ENCODE data around the gene ANXA10.
"Not testable (repeated sequence)": the region's sequence is repeated elsewhere in the genome, so short reads cannot be mapped to it uniquely, and the experiment has no call there.

ANXA10 gene

GRCh38 chr4:168119890-168120289, 27.6 kb downstream of the ANXA10 start:
- DNase-seq, result no peak

- no peak for DNase-seq
Observed at GRCh38 chr4:168120811-168121210, 28.5 kb downstream of the ANXA10 start.

- peak; percentile 76 for DNase-seq
Observed at GRCh38 chr4:168124008-168124641, 31.8 kb downstream of the ANXA10 start.

GRCh38 chr4:168126952-168127351, 34.6 kb downstream of the ANXA10 start:
- no peak for DNase-seq

GRCh38 chr4:168128601-168129000, 36.3 kb downstream of the ANXA10 start:
- DNase-seq, result no peak

GRCh38 chr4:168129046-168129772, 36.9 kb downstream of the ANXA10 start:
- no peak for DNase-seq

- no peak for DNase-seq
Observed at GRCh38 chr4:168129802-168130201, 37.5 kb downstream of the ANXA10 start.

GRCh38 chr4:168131196-168131595, 38.9 kb downstream of the ANXA10 start:
- no peak for DNase-seq

- no peak for DNase-seq
Observed at GRCh38 chr4:168134651-168135050, 42.3 kb downstream of the ANXA10 start.

GRCh38 chr4:168135860-168136259, 43.5 kb downstream of the ANXA10 start:
- DNase-seq, result not testable (repeated sequence)

- DNase-seq, result peak; percentile 51
Observed at GRCh38 chr4:168137695-168138094, 45.4 kb downstream of the ANXA10 start.

- peak; percentile 79 for DNase-seq
Observed at GRCh38 chr4:168138143-168138542, 45.8 kb downstream of the ANXA10 start.

- DNase-seq, result peak; percentile 49
Observed at GRCh38 chr4:168139336-168139735, 47.0 kb downstream of the ANXA10 start.

GRCh38 chr4:168141733-168142132, 49.4 kb downstream of the ANXA10 start:
- no peak for DNase-seq

GRCh38 chr4:168143601-168144000, 51.3 kb downstream of the ANXA10 start:
- no peak for DNase-seq

- no peak for DNase-seq
Observed at GRCh38 chr4:168150420-168151050, 58.2 kb downstream of the ANXA10 start.

GRCh38 chr4:168151327-168151726, 59.0 kb downstream of the ANXA10 start:
- DNase-seq, result no peak

- DNase-seq, result no peak
Observed at GRCh38 chr4:168152837-168153500, 60.6 kb downstream of the ANXA10 start.

- DNase-seq, result peak; percentile 51
Observed at GRCh38 chr4:168153596-168154440, 61.5 kb downstream of the ANXA10 start.

- DNase-seq, result no peak
Observed at GRCh38 chr4:168154546-168155277, 62.4 kb downstream of the ANXA10 start.

- no peak for DNase-seq
Observed at GRCh38 chr4:168162604-168163003, 70.3 kb downstream of the ANXA10 start.

- no peak for DNase-seq
Observed at GRCh38 chr4:168163106-168163505, 70.8 kb downstream of the ANXA10 start.

Measured in HCEC 1CT (cell line).